C4-2B (cell line): ENCODE measurements around the gene ABHD2.

Source experiments
- CTCF ChIP-seq: fragments of 450-650 bp; conservative IDR thresholded peaks from 2 replicates; pipeline ENCODE4 v1.5.1; 2017; ENCODE audit warnings: mild to moderate bottlenecking
- ZFX ChIP-seq: fragments of 450-650 bp; IDR thresholded peaks from 2 replicates; pipeline ENCODE4 v1.6.1; 2017

DNA sequence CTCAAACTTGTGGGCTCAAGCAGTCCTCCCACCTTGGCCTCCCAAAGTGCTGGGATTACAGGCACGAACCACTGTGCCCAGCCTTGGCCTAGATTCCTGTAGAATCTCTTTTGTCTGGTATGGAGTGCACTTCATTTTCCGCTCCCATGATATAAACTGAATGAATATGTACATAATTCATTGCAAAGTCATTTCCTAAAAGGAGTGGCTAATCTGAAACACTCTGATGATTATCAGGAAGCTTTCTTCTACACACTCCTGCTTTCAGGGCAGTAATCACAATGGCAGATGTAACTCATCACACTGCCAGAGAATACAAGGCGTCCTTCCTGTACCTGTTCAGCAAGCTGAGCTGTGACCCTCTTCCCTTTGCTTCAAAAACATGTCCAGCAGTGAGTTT is 104.5 kb downstream of the ABHD2 start:
- TF ChIP-seq CTCF (no peak), ZFX (no peak)
